B cell (primary cell): Measurements from ENCODE around the gene INSC. TPM values are rescaled to one million over a fixed set of nuclear protein-coding genes. Genes with fewer than 3 reads are reported as not detected.

ENCODE experiments used
- ATAC-seq: fragments of 200-7000 bp; cut with Tn5 transposase; one replicate; pipeline ENCODE4 v1.10.0; 2021; ENCODE audit warnings: low read depth, mild to moderate bottlenecking, moderate number of reproducible peaks, moderate library complexity
- CTCF ChIA-PET: fragments of 350-600 bp; sonication (Branson Sonifier 250); formaldehyde crosslinking; loops from one replicate; lab custom pipeline; 2021; ENCODE audit warnings: antibody characterized with exemption, inconsistent platforms; lab: Charles Lee
- POLR2A ChIA-PET: fragments of 350-600 bp; sonication (Branson Sonifier 250); formaldehyde crosslinking; loops from one replicate; lab custom pipeline; 2021; ENCODE audit warnings: antibody characterized with exemption; lab: Charles Lee
- DNase-seq: peaks from one replicate; pipeline ENCODE4 v3.0.0; 2013
- H2AFZ ChIP-seq: 2 replicates; pipeline ENCODE4 v1.6.1; 2012; ENCODE audit warnings: mild to moderate bottlenecking, low read depth, low read length; ENCODE audit not compliant: insufficient read depth, poor library complexity, severe bottlenecking
- H3K27ac ChIP-seq, 2 donors: 1 replicate in 1 of 2; 2 replicates in 1 of 2; pipeline ENCODE4 v1.5.1; 2012 to 2013; ENCODE audit warnings: low read length in 2 of 2, mild to moderate bottlenecking in 2 of 2, moderate library complexity in 1 of 2
- H3K27me3 ChIP-seq, 4 experiments: fragments of 200-600 bp in 1 of 4; sonication (generic) in 1 of 4; replicated peaks in 1 of 4; 1 replicate in 2 of 4; 2 replicates in 2 of 4; pipeline versions ENCODE4 v1.6.1 to v1.7.0; 2013 to 2016; ENCODE audit warnings: low read length in 3 of 4, mild to moderate bottlenecking in 2 of 4, mixed read lengths in 1 of 4, moderate library complexity in 1 of 4; ENCODE audit not compliant: insufficient read depth in 4 of 4, control insufficient read depth in 3 of 4; ENCODE audit errors: control extremely low read depth in 1 of 4
- H3K36me3 ChIP-seq, 2 experiments: replicated peaks in 1 of 2; 1 replicate in 1 of 2; 2 replicates in 1 of 2; pipeline versions ENCODE4 v1.6.1 to v1.7.1; 2013; ENCODE audit warnings: low read length in 1 of 2; ENCODE audit not compliant: insufficient read depth in 2 of 2, control insufficient read depth in 1 of 2; ENCODE audit errors: control extremely low read depth in 1 of 2, extremely low read depth in 1 of 2
- H3K4me1 ChIP-seq, 2 donors: fragments of 200-600 bp in 1 of 2; sonication (generic) in 1 of 2; 1 replicate in 1 of 2; 2 replicates in 1 of 2; pipeline versions ENCODE4 v1.5.1 to v1.6.1; 2013 to 2017; ENCODE audit warnings: low read length in 2 of 2; ENCODE audit not compliant: control insufficient read depth in 2 of 2, insufficient read depth in 2 of 2
- H3K4me2 ChIP-seq: replicated peaks from 2 replicates; pipeline ENCODE3; 2012; ENCODE audit warnings: mild to moderate bottlenecking, low read depth, low read length; ENCODE audit not compliant: poor library complexity, severe bottlenecking
- H3K4me3 ChIP-seq, 5 experiments: fragments of 200-600 bp in 1 of 5; sonication (generic) in 1 of 5; 1 replicate in 3 of 5; 2 replicates in 2 of 5; pipeline versions ENCODE4 v1.5.1 to v1.7.0; 2011 to 2016; ENCODE audit warnings: low read length in 4 of 5, mild to moderate bottlenecking in 4 of 5, low read depth in 2 of 5, control low read depth in 1 of 5, moderate library complexity in 1 of 5; ENCODE audit not compliant: insufficient read depth in 1 of 5; ENCODE audit errors: control extremely low read depth in 1 of 5, extremely low read depth in 1 of 5
- H3K79me2 ChIP-seq: fragments of 200-600 bp; sonication (generic); one replicate; pipeline ENCODE4 v1.6.0; 2016; ENCODE audit warnings: low read length; ENCODE audit not compliant: control insufficient read depth, insufficient read depth
- H3K9ac ChIP-seq: fragments of 200-600 bp; sonication (generic); 2 replicates; pipeline ENCODE4 v1.6.1; 2017; ENCODE audit warnings: mild to moderate bottlenecking, low read length, moderate library complexity
- H3K9me3 ChIP-seq, 3 donors: one replicate each; pipeline versions ENCODE4 v1.6.1 to v1.7.1; 2013; ENCODE audit warnings: low read length in 2 of 3; ENCODE audit not compliant: control insufficient read depth in 2 of 3, insufficient read depth in 1 of 3; ENCODE audit errors: control extremely low read depth in 1 of 3
- H4K20me1 ChIP-seq: 2 replicates; pipeline ENCODE4 v1.6.0; 2012; ENCODE audit warnings: mild to moderate bottlenecking, low read length; ENCODE audit not compliant: insufficient read depth, control insufficient read depth, poor library complexity, severe bottlenecking
- H3K27ac Mint-ChIP-seq: one replicate; pipeline ENCODE4 v1.8.0; 2021; ENCODE audit warnings: mixed read lengths
- H3K27me3 Mint-ChIP-seq: one replicate; pipeline ENCODE4 v1.8.0; 2021; ENCODE audit warnings: mixed read lengths
- H3K4me1 Mint-ChIP-seq: one replicate; pipeline ENCODE4 v1.8.0; 2021; ENCODE audit warnings: mixed read lengths
- H3K4me3 Mint-ChIP-seq: one replicate; pipeline ENCODE4 v1.8.0; 2021; ENCODE audit warnings: mixed read lengths
- H3K9me3 Mint-ChIP-seq: one replicate; pipeline ENCODE4 v1.8.0; 2022; ENCODE audit warnings: mixed read lengths; ENCODE audit not compliant: insufficient read depth
- EZH2 ChIP-seq: IDR thresholded peaks from 2 replicates; pipeline ENCODE4 v1.6.1; 2012; ENCODE audit warnings: borderline replicate concordance, low read depth, mild to moderate bottlenecking, moderate library complexity, low read length; ENCODE audit not compliant: insufficient read depth, poor library complexity, severe bottlenecking
- intact Hi-C: fragments of 100-400 bp; cut with micrococcal nuclease; formaldehyde crosslinking; loops from one replicate; pipeline ENCODE4 v1.10.0; 2022
- polyA plus RNA-seq: library from polyadenylated mRNA; depleted of rRNA; stranded (reverse); fragments of >200 nt; gene quantifications from 2 replicates; pipeline ENCODE4 v1.2.3, GENCODE V29; 2012
- total RNA-seq, 2 donors: library from RNA; stranded (reverse); fragments of 120-200 nt in 1 of 2; gene quantifications; 1 replicate in 1 of 2; 2 replicates in 1 of 2; pipeline versions ENCODE4 v1.2.3 to v1.2.4, GENCODE V29; 2013 to 2022
- TF ChIP-seq, protein P1 (sequence below): fragments of 200-600 bp; IDR thresholded peaks from one replicate; pipeline ENCODE4 v1.8.0; 2022; ENCODE audit warnings: antibody characterized with exemption, mild to moderate bottlenecking

Gene INSC
- total and polyA plus RNA-seq, 2 donors (not counting 1 experiment from before 2014, with no cell fraction given): 0.10 TPM; not detected in 1

DNA sequence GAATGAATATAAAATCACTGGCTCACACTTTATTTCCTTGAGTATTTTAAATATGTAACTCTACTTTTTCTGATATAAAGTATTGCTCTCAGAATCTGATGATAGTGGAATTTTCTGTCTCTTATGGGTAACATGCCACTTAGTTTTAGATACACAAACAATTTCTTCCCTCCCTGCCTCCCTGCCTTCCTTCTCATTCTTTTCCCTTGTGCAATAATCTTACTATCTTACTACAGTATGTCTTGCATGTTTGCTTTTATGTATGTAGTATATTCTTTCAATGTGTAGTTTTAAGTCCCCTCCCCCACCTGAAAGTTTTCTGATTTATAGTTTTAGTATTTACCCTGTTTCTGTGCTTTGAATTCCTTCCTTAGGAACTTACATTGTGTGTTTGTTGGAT is 48.4 kb downstream of the INSC start:
- Histone ChIP-seq H4K20me1 (no peaks in the 10 kb centered on the region), H3K79me2 (no peaks in the 10 kb centered on the region), H3K4me1 (no peaks in the 10 kb centered on the region), H2AFZ (no peak overlapping the region), H3K9me3 (no peaks in the 10 kb centered on the region), H3K9ac (no peak overlapping the region), H3K4me2 (no peak overlapping the region), H3K36me3 (no peaks in the 10 kb centered on the region), H3K4me3 (no peak overlapping the region), H3K27me3 (no peaks in the 10 kb centered on the region), H3K27ac (no peak overlapping the region)
- H3K27me3 Mint-ChIP-seq: peaks cover 19% of the 10 kb centered on the region
- TF ChIP-seq, protein P1, sequence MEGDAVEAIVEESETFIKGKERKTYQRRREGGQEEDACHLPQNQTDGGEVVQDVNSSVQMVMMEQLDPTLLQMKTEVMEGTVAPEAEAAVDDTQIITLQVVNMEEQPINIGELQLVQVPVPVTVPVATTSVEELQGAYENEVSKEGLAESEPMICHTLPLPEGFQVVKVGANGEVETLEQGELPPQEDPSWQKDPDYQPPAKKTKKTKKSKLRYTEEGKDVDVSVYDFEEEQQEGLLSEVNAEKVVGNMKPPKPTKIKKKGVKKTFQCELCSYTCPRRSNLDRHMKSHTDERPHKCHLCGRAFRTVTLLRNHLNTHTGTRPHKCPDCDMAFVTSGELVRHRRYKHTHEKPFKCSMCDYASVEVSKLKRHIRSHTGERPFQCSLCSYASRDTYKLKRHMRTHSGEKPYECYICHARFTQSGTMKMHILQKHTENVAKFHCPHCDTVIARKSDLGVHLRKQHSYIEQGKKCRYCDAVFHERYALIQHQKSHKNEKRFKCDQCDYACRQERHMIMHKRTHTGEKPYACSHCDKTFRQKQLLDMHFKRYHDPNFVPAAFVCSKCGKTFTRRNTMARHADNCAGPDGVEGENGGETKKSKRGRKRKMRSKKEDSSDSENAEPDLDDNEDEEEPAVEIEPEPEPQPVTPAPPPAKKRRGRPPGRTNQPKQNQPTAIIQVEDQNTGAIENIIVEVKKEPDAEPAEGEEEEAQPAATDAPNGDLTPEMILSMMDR: no peak
- TF ChIP-seq EZH2: no peak
- intact Hi-C loops: no loop called here
- no peaks in the 10 kb centered on the region for H3K9me3 Mint-ChIP-seq
- DNase-seq (no peak), ATAC-seq (no peak)
- no peaks in the 10 kb centered on the region for H3K4me1 Mint-ChIP-seq
- no peak overlapping the region for H3K4me3 Mint-ChIP-seq
- CTCF ChIA-PET: interaction anchor here (1.1 to 6.3 kb wide), 2 partner anchors 62 to 124 kb away, joined by 3 to 131 read pairs; no protein-coding TSS in a partner anchor
- POLR2A ChIA-PET: no interaction called here
- H3K27ac Mint-ChIP-seq: no peak overlapping the region

DNA sequence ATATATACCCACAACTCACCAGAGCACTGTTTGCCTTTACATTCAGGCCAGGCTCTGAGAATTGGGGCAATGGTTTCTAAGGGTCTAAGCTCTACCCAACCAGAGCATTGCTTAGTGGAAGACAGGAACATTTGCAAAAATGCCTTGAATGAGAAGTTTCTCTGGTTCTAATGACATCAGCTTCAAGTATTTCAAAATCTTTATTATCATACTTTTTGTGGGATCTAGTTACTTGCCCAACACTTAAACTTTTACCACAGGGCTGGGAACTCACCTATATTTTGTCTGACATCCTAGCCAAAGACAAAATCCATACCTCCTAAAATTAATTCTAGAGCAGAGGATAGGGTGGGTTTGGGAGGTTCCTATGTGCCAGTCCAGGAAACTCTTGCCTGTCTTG is 51.5 kb downstream of the INSC start:
- H3K27me3 ChIP-seq: no peaks in the 10 kb centered on the region
- no peaks in the 10 kb centered on the region for H3K36me3 ChIP-seq
- no peak overlapping the region for H3K27ac Mint-ChIP-seq
- H4K20me1 ChIP-seq: no peaks in the 10 kb centered on the region
- ChIA-PET POLR2A (interaction anchor here (0.5 kb wide), 1 partner anchor 50 kb away, joined by 3 read pairs; no protein-coding TSS in a partner anchor), CTCF (no interaction called here)
- H3K4me1 Mint-ChIP-seq: no peaks in the 10 kb centered on the region
- no peak for TF ChIP-seq EZH2
- TF ChIP-seq, protein P1: no peak
- H3K4me1 ChIP-seq: no peaks in the 10 kb centered on the region
- DNase-seq (no peak), ATAC-seq (no peak)
- intact Hi-C loops: no loop called here
- H3K79me2 ChIP-seq: no peaks in the 10 kb centered on the region
- no peak overlapping the region for H3K9ac ChIP-seq
- no peaks in the 10 kb centered on the region for H3K9me3 ChIP-seq
- no peaks in the 10 kb centered on the region for H3K9me3 Mint-ChIP-seq
- no peak overlapping the region for H3K27ac ChIP-seq
- no peak overlapping the region for H3K4me3 Mint-ChIP-seq
- H3K27me3 Mint-ChIP-seq: peaks cover 19% of the 10 kb centered on the region
- H3K4me2 ChIP-seq: no peak overlapping the region
- H3K4me3 ChIP-seq: no peak overlapping the region
- no peak overlapping the region for H2AFZ ChIP-seq
